Right atrium auricular region (tissue), 2 donors: Measurements from ENCODE around the gene TBC1D2. TPM values are rescaled to one million over a fixed set of nuclear protein-coding genes. Genes with fewer than 3 reads are reported as not detected.

Experiments used
- DNase-seq: peaks from one replicate; pipeline ENCODE4 v3.0.0-alpha.2; 2019; ENCODE audit warnings: low spot score
- H3K27ac ChIP-seq, 2 donors: fragments of 200-600 bp; sonication (generic); 1 replicate in 1 of 2; 2 replicates in 1 of 2; pipeline ENCODE4 v1.5.1; 2016 to 2019
- H3K27me3 ChIP-seq, 2 donors: fragments of 200-600 bp; sonication (generic); one replicate each; pipeline versions ENCODE4 v1.5.1 to v1.6.0; 2017 to 2019
- H3K36me3 ChIP-seq: fragments of 200-600 bp; sonication (generic); one replicate; pipeline ENCODE4 v1.5.1; 2016
- H3K4me1 ChIP-seq, 2 donors: fragments of 200-600 bp; sonication (generic); one replicate each; pipeline versions ENCODE4 v1.5.1 to v1.6.0; 2017 to 2019
- H3K4me3 ChIP-seq, 2 donors: fragments of 200-600 bp; sonication (generic); 1 replicate in 1 of 2; 2 replicates in 1 of 2; pipeline ENCODE4 v1.5.1; 2017 to 2019; ENCODE audit warnings: mild to moderate bottlenecking in 1 of 2, moderate library complexity in 1 of 2
- H3K9me3 ChIP-seq, 2 donors: fragments of 200-600 bp; sonication (generic); one replicate each; pipeline ENCODE4 v1.5.1; 2019
- total RNA-seq, 2 donors: library from RNA; depleted of rRNA; stranded (reverse); fragments of >200 nt; gene quantifications; one replicate each; pipeline ENCODE4 v1.1.0, GENCODE V29; 2016
- TF ChIP-seq, protein P1 (sequence below), 2 donors: fragments of 200-600 bp; sonication (generic); IDR thresholded peaks; one replicate each; pipeline ENCODE4 v1.5.1; 2019; ENCODE audit warnings: antibody characterized with exemption in 2 of 2

The TBC1D2 gene
- total RNA-seq, 2 donors from 2014 or later: 2.6 to 4.6 TPM

DNA sequence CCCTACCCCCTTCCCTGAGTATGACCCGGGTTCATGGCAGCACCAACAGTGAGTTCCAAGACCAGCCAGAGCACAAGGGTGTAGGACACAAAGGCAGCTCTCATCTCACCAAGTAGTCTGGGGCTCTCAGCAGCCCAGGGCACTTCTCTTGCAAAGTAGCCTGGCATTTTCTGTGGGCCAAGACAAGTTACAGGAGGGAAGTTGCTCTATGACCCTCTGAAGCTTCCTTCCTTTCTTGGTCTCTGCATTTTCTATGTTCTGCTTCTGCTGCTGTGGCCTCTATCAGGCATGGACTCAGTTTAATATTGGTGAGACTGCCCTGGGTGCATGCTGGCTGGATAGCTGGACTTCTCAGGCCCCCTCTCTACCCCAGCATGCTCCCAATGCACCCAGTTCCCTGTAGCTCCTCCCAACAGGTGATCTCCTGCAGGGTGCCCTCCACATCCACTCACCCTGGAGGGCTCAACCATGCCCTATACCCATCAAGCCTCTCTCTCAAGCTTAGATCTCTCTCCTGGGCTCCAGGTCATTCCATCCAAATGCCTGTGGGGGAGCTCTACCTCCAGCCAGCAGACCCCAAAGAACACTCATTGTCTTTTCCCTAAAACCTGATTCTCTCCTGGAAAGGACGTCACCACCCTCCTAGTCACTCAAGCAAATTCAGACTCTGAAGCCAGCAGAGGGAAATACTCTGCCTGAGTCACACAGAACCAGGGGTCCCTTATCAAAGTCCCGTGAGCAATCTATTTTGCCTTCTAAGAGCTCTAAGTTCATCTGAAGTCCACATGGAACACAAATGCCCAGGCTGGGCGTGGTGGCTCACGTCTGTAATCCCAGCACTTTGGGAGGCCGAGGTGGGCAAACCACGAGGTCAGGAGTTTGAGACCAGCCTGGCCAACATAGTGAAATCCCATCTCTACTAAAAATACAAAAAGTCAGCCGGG lies 13.8 kb downstream of the TBC1D2 start:
- DNase-seq: no peak
- no peaks in the 10 kb centered on the region for H3K9me3 ChIP-seq
- no peak overlapping the region for H3K27ac ChIP-seq
- no peak overlapping the region for H3K4me3 ChIP-seq
- no peaks in the 10 kb centered on the region for H3K4me1 ChIP-seq
- no peaks in the 10 kb centered on the region for H3K27me3 ChIP-seq
- TF ChIP-seq, protein P1, sequence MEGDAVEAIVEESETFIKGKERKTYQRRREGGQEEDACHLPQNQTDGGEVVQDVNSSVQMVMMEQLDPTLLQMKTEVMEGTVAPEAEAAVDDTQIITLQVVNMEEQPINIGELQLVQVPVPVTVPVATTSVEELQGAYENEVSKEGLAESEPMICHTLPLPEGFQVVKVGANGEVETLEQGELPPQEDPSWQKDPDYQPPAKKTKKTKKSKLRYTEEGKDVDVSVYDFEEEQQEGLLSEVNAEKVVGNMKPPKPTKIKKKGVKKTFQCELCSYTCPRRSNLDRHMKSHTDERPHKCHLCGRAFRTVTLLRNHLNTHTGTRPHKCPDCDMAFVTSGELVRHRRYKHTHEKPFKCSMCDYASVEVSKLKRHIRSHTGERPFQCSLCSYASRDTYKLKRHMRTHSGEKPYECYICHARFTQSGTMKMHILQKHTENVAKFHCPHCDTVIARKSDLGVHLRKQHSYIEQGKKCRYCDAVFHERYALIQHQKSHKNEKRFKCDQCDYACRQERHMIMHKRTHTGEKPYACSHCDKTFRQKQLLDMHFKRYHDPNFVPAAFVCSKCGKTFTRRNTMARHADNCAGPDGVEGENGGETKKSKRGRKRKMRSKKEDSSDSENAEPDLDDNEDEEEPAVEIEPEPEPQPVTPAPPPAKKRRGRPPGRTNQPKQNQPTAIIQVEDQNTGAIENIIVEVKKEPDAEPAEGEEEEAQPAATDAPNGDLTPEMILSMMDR (IDR thresholded peaks at IDR 0.05): no peak
- no peaks in the 10 kb centered on the region for H3K36me3 ChIP-seq

DNA sequence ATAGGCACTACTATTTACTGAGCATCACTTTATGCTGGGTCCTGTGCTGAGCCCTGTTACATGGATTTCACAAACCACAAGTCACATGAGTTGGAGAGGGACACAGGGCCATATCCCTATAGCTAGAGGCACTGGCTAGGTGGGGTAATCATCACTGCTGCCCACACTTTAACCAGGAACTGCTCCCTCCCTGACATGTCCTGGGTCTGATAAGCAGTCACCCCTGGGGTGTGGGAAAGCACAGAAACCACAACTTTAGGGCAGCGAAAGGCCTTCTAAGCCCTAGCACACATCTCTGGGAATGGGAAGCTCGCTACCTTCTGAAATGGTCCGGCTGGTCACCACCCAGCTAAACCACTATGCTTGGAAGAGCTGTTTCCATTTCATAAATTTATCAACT lies 15.0 kb downstream of the TBC1D2 start:
- TF ChIP-seq, protein P1 (IDR thresholded peaks at IDR 0.05): no peak
- H3K36me3 ChIP-seq: no peaks in the 10 kb centered on the region
- no peak overlapping the region for H3K27ac ChIP-seq
- H3K4me3 ChIP-seq: no peak overlapping the region
- H3K4me1 ChIP-seq: no peaks in the 10 kb centered on the region
- H3K9me3 ChIP-seq: no peaks in the 10 kb centered on the region
- DNase-seq: no peak
- no peaks in the 10 kb centered on the region for H3K27me3 ChIP-seq

DNA sequence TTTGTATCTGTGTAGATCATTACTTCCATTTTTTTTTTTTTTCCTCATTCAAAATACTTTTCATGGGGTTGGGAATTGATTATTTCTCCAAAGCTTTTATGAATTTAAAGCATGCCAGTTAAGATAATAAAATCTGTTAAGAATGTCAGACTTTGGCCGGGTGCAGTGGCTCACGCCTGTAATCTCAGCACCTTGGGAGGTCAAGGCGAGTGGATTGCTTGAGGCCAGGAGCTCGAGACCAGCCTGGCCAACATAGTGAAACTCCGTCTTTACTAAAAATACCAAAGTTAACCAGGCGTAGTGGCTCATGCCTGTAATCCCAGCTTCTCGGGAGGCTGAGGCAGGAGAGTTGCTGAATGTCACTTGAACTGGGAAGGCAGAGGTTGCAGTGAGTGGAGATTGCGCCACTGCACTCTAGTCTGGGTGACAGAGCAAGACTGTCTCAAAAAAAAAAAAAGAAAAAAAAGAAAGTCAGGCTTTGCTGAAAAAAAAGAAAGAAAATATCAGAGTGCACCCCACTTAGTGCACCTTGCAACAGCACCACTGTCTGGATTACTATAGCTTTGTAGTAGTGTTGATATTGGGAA lies 18.5 kb downstream of the TBC1D2 start:
- H3K9me3 ChIP-seq: no peaks in the 10 kb centered on the region
- TF ChIP-seq, protein P1 (IDR thresholded peaks at IDR 0.05): no peak
- H3K4me3 ChIP-seq: no peak overlapping the region
- H3K27ac ChIP-seq: no peak overlapping the region
- no peaks in the 10 kb centered on the region for H3K27me3 ChIP-seq
- H3K4me1 ChIP-seq: no peaks in the 10 kb centered on the region
- DNase-seq: no peak
- H3K36me3 ChIP-seq: no peaks in the 10 kb centered on the region

DNA sequence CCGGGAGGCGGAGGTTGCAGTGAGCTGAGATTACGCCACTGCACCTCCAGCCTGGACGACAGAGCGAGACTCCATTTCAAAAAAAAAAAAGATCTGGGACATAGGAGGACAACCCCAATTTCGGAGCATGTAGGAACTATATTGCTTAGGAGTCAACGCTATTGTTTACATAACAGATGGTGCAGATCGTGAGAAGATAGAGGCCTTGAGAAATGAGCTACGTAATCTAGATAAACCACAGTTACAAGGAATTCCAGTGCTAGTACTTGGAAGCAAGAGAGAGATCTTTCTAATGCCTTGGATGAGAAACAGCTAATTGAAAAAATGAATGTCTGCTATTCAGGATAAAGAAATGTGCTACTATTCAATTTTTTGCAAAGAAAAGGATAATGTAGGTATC lies 20.3 kb downstream of the TBC1D2 start:
- Histone ChIP-seq H3K4me3 (no peak overlapping the region), H3K4me1 (no peaks in the 10 kb centered on the region), H3K36me3 (peaks cover 4% of the 10 kb centered on the region), H3K27me3 (no peaks in the 10 kb centered on the region), H3K9me3 (no peaks in the 10 kb centered on the region), H3K27ac (no peak overlapping the region)
- TF ChIP-seq, protein P1 (IDR thresholded peaks at IDR 0.05): no peak
- DNase-seq: no peak

DNA sequence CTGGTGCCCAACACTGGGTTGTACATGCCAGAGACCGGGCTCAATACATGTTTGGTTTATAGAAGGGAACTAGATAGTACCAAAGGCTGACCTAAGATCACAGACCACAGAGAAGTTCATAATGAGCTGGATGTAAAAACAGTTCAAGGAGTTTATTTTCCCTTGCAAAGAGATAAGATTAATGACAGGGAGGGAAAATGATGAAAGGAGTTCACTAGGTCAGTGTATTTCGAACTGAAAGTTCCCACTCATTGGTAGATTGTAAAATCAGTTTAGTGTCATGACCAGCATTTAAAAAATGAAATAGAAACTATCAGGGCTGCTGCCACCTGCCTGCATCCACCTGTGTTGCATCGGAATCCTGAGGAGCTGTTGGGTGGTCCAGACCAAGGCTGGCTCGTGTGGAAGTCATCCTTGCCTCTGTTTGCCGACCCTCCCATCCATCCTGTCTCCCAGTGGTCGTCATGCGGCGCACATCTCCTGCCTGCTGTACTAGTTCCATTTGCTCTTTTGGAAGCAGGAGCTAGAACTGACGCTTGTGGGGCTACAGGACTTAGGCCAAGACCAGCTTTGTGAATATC lies 21.1 kb downstream of the TBC1D2 start:
- H3K9me3 ChIP-seq: no peaks in the 10 kb centered on the region
- H3K4me3 ChIP-seq: no peak overlapping the region
- TF ChIP-seq, protein P1 (IDR thresholded peaks at IDR 0.05): no peak
- no peak overlapping the region for H3K27ac ChIP-seq
- no peak for DNase-seq
- no peaks in the 10 kb centered on the region for H3K27me3 ChIP-seq
- no peaks in the 10 kb centered on the region for H3K4me1 ChIP-seq
- peaks cover 4% of the 10 kb centered on the region for H3K36me3 ChIP-seq
